GM12875 (cell line): ENCODE measurements around the gene OBP2B.
A peak's percentile ranks its signal among the peaks of the same experiment; 100 is the strongest.

ENCODE experiments used
- H3K4me3 ChIP-seq: one replicate; pipeline ENCODE4 v1.5.1; 2011; ENCODE audit warnings: low read depth, low read length, control low read depth
- TF ChIP-seq, protein P1 (sequence below): IDR thresholded peaks from 2 replicates; pipeline ENCODE4 v1.5.1; 2011; ENCODE audit warnings: low read depth, mild to moderate bottlenecking, control low read depth, inconsistent platforms, low read length, moderate library complexity, borderline replicate concordance; ENCODE audit not compliant: insufficient read depth

The OBP2B gene

DNA sequence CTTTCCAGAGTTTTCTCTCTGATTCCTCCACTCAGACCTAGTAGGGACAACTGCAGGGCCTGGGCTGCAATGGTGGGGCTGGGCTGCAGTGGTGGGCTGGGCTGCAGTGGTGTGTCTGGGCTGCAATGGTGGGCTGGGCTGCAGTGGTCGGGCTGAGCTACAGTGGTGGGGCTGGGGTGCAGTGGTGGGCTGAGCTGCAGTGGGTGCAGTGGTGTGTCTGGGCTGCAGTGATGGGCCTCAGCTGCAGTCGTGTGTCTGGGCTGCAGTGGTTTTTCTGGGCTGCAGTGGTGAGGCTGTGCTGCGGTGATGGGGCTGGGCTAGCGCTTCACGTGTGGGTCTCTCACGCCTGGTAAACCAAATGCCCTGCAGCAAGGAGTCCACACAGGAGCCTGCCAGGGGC, 38.6 kb upstream of the OBP2B start:
- no peak overlapping the region for H3K4me3 ChIP-seq
- TF ChIP-seq, protein P1, sequence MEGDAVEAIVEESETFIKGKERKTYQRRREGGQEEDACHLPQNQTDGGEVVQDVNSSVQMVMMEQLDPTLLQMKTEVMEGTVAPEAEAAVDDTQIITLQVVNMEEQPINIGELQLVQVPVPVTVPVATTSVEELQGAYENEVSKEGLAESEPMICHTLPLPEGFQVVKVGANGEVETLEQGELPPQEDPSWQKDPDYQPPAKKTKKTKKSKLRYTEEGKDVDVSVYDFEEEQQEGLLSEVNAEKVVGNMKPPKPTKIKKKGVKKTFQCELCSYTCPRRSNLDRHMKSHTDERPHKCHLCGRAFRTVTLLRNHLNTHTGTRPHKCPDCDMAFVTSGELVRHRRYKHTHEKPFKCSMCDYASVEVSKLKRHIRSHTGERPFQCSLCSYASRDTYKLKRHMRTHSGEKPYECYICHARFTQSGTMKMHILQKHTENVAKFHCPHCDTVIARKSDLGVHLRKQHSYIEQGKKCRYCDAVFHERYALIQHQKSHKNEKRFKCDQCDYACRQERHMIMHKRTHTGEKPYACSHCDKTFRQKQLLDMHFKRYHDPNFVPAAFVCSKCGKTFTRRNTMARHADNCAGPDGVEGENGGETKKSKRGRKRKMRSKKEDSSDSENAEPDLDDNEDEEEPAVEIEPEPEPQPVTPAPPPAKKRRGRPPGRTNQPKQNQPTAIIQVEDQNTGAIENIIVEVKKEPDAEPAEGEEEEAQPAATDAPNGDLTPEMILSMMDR: no peak

DNA sequence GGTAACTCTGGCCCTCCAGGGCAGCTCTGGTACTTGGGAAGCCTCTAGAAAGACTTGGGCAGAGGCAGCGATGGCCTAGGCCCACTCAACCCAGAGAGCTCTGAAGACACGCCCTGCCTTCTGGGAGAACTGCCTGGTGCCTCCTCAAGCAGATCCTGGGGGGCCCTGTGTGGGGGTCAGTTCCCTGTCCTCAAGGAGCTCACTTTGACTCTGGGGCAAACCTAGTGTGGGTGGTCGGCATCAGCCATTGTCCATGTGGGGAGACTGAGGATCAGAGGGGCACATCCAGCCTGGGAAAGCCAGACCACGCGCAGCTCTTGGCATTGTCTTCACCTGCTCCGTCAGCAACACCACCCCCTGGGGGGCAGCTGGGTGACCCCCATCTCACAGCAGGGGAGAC, 37.9 kb upstream of the OBP2B start:
- no peak overlapping the region for H3K4me3 ChIP-seq
- TF ChIP-seq, protein P1: no peak

DNA sequence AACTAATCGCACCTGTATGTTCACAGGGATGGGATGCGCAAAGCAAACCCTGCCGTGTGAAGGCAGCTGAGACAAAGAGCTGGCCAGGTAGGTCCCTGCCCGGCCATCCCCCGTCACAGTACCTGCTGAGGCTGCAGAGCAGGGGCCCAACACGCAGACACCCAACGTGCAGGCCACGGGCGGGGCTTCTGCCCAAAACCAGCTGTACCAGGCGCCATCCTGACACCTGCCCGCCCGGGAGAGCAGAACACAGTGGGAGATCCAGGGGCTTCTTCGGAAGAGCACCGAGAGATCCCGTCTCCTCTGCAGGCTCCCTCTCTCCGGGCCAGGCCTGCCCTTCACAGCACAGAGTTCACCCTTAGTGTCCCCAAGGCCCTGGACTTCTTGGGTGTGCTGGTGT, 37.5 kb upstream of the OBP2B start:
- TF ChIP-seq, protein P1: no peak

GRCh38 chr9:133242991-133243390, 33.9 kb upstream of the OBP2B start:
- TF ChIP-seq, protein P1: no peak
- H3K4me3 ChIP-seq: no peak overlapping the region

More for the DNA sequence above, 37.5 kb upstream of the OBP2B start:
- no peak overlapping the region for H3K4me3 ChIP-seq

DNA sequence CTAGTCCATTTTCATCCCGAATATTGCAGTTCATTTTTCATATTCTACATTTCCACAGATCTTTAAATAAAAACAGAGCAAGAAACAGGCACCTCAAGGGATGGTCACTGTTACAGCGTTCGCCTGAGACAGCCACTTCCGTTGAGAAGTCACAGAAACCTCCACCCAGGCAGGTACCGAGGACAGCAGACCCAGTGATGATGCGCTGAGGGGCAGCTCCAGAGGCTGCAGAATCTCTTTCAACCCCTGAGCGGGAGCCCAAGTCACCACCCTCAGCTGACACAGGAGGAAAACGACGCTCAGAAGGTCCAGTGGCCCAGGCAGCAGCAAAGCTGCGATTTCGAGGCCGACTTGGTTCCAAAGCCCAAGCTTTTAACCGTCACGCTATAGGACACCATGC, 33.2 kb upstream of the OBP2B start:
- TF ChIP-seq, protein P1: no peak
- H3K4me3 ChIP-seq: no peak overlapping the region

DNA sequence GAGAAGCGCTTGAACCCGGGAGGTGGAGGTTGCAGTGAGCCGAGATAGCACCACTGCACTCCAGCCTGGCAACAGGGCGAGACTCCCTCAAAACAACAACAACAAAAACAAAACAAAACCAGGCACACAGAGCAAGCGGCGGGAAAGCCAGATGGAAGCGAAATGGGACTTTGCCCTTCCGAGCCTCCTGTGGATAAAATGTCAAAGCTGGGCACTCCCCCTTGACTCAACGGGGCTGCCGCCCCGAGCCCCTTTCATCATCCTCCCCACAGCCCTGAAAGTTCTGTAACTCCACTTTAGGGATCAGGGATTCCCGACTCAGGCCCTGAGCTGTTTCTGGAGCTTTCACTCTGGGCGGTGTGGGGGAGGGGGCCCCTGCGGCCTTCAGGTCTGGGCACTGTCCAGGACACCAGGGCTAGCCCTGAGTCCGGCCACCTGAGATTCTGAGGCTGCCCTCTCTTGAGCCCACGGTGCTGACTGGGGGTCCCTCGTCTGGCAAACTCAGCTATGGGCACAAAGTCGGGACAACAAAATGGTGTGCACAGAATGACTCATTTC, 30.6 kb upstream of the OBP2B start:
- no peak overlapping the region for H3K4me3 ChIP-seq
- TF ChIP-seq, protein P1: no peak

DNA sequence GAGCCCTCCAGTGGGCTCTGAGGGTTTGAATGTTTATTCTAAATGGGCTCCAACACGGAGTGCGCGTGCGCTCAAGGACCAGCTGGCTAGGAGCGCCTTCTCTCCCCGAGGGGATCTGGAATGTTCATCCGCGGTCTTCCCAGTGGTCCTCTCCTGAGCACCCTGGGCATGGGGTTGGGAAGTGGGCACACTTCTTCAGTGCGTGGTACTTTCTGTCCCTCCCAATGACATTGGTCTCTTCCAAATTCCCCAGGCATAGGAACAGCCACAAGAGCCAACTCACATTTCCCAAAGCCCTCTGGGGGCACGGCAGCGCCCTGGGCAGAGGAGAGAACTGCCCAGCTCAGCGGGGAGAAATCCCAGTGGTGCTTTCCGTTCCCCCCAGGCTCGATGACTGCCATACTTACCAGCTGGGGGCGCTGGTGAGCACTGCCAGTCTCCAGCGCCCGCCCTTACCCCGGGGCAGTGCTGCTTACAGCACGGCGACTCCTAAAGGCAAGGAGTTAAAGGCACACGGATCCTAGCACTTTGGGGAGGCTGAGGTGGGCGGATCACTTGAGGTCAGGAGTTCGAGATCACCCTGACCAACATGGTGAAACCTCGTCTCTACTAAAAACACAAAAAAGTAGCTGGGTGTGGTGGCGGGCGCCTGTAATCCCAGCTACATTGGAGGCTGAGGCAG, 29.9 kb upstream of the OBP2B start:
- TF ChIP-seq, protein P1: peak; percentile 74
- H3K4me3 ChIP-seq: no peak overlapping the region
